GM13976 (cell line): ENCODE measurements around the gene FBXO41.

Experiments used
- DNase-seq: peaks from one replicate; pipeline ENCODE4 v3.0.0; 2012; ENCODE audit warnings: low spot score
- CTCF ChIP-seq: IDR thresholded peaks from 2 replicates; pipeline ENCODE4 v1.5.1; 2012; ENCODE audit warnings: borderline replicate concordance, mild to moderate bottlenecking; ENCODE audit not compliant: insufficient read depth; ENCODE audit errors: extremely low read depth, missing control alignments, control extremely low read depth
- in situ Hi-C: fragments of 300-500 bp; cut with MboI; formaldehyde crosslinking; loops from one replicate; pipeline ENCODE4 v1.12.0; 2022; ENCODE audit warnings: low sequenced_read_pairs, mixed read lengths, inconsistent platforms; ENCODE audit not compliant: unreplicated experiment

The FBXO41 gene

GRCh38 chr2:73307720-73308119, 23.4 kb upstream of the FBXO41 start:
- DNase-seq = no peak
- no peak for TF ChIP-seq CTCF
- in situ Hi-C loops = no loop called here

- no peak for DNase-seq
- in situ Hi-C loops = no loop called here
- no peak for TF ChIP-seq CTCF
Observed at GRCh38 chr2:73301636-73302035, 17.4 kb upstream of the FBXO41 start.

- DNase-seq = no peak
- TF ChIP-seq CTCF = no peak
- in situ Hi-C loops = no loop called here
Observed at GRCh38 chr2:73300926-73301325, 16.6 kb upstream of the FBXO41 start.

- TF ChIP-seq CTCF = no peak
- no peak for DNase-seq
- in situ Hi-C loops = no loop called here
Observed at GRCh38 chr2:73297586-73297985, 13.3 kb upstream of the FBXO41 start.

GRCh38 chr2:73297151-73297559, 12.9 kb upstream of the FBXO41 start:
- no peak for DNase-seq
- in situ Hi-C loops = no loop called here
- TF ChIP-seq CTCF = no peak

- in situ Hi-C loops = no loop called here
- DNase-seq = no peak
Observed at GRCh38 chr2:73295751-73296400, 11.6 kb upstream of the FBXO41 start.

More at GRCh38 chr2:73295751-73296400, 11.6 kb upstream of the FBXO41 start:
- no peak for TF ChIP-seq CTCF
